Stimulated activated CD4-positive, alpha-beta T cell treated with anti-CD3 and anti-CD28 coated beads, TNF-alpha, amount 100 ng/mL, for 4 hours (primary cell): ENCODE measurements around the gene USP11.
"Not testable (repeated sequence)": the region's sequence is repeated elsewhere in the genome, so short reads cannot be mapped to it uniquely, and the experiment has no call there.

ENCODE experiments used
- DNase-seq, 3 experiments: peaks; one replicate each; pipeline ENCODE4 v3.0.0-alpha.2; 2020; ENCODE audit warnings: low read depth in 3 of 3

Gene USP11

DNA sequence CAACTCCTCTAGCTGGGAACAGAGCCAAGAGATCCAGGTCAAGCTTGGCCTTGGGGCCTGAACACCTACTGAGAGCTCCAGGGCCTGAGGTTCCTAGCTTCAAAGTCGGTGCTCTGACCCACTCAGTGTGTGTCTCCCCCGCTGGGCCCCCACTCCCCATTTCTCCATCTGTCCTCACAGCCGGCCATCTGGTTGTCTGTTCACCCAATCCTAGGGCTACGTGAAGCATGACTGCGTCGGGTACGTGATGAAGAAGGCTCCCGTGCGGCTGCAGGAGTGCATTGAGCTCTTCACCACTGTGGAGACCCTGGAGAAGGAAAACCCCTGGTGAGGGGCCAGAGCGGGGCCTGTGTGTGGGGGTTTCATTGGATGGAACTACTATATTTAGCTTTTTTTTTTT is 12.3 kb downstream of the USP11 start:
- no peak for DNase-seq

DNA sequence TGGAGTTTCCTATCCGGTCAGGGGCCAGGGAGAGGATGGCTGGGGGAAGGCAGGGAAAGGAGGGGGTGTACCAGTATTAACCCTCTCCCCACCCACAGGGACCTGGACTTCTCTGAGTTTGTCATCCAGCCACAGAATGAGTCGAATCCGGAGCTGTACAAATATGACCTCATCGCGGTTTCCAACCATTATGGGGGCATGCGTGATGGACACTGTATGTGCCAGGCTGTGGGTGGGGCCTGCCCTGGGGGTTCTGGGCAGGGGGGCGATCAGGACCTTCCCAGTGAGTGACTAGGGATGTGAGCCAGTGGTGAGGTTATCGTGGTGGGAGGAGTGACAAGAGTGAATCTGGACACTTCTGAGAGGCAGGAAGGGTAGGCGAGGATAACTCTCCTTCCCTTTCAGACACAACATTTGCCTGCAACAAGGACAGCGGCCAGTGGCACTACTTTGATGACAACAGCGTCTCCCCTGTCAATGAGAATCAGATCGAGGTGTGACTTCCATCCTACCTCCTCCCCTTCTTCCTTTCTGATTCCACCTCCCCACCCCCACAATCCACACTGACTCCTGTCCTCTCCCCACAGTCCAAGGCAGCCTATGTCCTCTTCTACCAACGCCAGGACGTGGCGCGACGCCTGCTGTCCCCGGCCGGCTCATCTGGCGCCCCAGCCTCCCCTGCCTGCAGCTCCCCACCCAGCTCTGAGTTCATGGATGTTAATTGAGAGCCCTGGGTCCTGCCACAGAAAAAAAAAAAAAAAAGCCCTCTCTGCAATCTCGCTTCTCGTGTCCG is 14.6 kb downstream of the USP11 start:
- DNase-seq, result no peak

DNA sequence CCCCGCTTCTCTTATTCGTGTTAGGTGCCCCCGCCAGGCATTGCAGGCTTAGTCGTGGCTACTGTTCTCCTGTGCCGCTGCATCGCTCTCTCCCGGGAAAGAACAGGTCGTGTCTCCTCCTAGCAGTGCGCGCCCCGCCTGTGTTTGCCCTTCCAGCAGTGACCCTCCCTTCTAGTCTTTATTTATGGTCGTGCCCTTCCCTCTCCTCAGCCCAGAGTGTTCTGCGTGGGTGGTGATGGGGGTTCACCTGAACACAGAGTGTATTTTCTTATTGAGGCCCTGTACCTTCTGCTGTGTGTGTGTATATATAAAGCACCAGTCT is 15.2 kb downstream of the USP11 start:
- no peak for DNase-seq

DNA sequence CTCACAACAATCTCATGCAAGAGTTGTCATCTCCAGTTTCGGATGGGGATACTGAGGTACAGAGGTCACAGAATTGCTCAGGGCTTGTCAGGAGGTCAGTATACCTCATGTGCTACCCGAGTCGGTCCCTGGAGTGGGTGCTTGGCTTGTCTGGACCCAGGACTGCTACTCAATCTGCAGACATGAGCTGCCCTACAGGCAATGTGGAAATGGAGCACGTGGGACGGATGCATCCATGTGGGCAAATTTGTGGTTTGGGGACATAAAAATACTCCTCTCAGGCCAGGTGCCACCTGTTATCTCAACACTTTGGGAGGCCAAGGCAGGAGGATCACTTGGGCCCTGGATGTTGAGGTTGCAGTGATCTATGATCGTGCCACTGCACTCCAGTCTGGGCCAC is 15.8 kb downstream of the USP11 start:
- DNase-seq, result no peak

DNA sequence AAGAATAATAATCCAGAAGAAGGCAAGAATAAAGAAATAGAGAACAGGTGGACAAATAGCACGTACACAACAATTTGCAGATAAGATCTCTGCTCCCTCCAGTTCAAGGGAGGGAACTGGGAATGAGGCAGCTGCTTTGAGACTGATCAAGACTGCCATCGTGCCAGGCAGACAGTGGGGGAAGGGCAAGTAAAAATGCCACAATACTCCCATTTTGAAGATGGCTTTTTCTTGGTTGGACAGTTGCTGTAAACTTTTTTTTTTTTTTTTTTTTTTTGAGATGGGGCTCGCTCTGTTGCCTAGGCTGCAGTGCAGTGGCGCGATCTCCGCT is 17.2 kb downstream of the USP11 start:
- no peak for DNase-seq

DNA sequence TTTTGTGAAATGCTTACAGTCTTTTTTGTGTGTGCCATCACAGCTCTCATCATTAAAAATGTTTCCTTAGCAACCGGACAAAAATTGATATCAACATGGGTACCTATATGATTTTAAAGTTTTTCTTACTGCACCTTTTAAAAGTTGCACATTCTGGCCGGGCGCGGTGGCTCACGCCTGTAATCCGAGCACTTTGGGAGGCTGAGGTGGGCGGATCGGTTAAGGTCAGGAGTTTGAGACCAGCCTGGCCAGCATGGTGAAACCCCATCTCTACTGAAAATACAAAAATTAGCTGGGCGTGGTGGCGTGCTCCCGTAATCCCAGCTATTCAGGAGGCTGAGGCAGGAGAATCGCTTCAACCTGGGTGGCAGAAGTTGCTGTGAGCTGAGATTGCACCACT is 24.8 kb downstream of the USP11 start:
- DNase-seq, result not testable (repeated sequence)

DNA sequence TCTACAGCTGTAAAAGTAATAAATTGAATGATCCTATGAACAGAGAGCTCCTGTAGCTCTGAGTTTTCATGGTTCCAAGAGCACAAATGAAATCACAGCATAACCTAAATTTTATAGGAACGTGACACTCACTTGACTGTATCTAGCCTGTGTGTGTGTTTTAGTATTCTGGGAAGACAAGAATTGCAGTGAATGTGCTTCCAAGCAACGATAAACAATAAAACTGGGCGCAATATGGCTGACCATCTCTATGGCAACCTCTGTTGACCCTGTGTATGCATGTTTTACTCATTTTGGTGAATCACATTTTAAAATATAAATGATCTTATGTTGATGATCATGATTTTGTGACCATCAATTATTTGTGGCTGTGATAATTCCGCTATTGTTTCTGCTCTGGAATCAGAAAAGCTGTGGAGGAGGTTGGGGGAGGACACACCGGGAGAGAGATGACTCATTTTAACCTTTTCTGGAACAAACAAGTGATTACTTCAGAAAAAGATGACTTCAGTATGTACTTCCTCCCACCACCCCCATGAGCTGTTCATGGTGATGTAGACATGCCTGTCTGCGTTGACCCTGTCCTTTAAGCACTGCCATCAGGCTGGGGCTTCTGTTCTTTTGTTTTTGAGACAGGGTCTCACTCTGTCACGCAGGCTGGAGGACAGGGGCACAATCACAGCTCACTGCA is 31.8 kb downstream of the USP11 start:
- no peak for DNase-seq

DNA sequence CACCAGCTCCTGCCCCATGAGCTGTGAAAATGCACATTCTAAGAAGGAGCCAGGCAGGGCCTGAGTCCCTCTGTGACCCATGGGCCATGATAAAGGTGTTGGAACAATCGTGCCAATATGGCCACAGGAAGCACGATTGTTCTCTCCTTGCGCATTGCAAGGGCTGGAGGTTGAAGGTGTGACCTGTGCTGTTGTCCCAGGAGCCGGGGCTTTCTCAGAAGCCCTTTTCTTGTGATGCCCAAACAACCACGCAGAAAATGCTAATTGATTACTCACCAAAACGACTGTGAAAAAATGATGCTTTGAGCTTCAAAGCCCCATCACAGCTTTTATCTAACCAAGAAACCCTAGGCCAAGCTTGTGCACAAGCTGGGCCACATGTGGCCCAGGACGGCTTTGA is 33.8 kb downstream of the USP11 start:
- no peak for DNase-seq

DNA sequence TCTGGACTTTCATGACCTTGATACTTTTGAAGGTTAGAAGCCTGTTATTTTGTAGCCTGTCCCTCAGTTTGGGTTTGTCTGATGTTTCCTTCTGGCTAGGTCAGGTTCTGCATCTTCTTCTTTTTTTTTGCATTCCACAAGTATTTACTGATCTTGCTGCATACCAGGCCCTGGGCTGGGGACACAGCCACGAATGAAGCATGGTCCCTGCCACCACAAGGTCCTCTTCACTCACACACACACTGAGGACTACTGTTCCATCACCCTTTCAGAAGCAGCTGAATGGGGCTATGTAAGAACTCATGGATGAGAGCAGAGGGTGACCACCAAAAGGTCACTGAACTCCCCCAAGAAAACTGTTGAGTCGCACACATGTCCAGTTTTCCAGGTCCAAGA is 39.2 kb downstream of the USP11 start:
- no peak for DNase-seq

DNA sequence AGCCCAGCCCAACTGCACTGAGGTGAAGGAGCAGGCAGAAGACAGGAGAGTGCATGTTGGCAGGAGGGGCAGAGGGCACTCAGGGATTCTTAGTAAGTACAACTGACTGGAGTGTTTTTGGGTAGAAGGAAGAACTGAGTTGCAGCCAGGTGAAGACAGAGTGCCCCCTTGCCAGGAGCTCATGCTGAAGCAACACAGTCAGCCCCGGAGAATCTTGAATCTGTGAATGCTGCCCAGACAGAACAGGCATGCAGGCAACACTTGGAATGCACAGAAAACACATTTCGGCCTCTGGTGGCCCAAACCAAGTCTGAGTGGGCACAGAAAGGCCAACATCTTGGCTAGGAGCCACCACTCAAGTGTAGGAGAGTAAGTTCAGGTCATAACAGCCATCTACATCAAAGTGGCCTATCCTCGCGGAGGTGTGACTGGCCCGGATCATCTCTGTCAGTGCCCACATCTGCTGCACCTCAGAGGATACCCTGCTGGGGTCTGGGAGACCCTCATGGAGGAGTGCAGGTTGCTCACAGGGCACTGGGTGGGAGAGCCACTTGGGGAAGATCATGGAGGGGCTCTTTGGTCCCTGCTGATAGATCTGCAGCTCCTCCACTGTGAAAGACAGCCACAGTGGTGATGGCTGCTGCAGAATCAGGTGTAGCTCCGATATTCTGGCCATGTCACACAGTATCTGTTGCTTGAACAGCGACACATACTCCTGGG is 40.4 kb downstream of the USP11 start:
- no peak for DNase-seq

DNA sequence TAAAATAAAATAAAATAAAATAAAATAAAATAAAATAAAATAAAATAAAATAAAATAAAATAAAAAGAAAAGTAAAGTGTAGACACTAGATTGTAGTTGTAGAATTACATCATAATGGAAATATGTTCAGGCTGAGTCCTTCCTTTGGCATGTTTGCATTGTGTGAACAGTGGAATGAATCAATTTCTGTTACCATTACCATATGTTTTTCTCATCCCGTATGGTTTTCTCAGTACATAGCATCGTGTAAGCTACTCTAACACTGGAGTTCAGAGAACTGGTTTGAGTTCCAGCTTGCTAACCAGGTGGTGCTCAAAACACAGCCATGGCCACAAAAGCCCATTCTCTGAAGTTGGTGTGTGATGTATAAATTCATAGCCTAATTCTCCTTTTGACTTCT is 45.9 kb downstream of the USP11 start:
- no peak for DNase-seq

DNA sequence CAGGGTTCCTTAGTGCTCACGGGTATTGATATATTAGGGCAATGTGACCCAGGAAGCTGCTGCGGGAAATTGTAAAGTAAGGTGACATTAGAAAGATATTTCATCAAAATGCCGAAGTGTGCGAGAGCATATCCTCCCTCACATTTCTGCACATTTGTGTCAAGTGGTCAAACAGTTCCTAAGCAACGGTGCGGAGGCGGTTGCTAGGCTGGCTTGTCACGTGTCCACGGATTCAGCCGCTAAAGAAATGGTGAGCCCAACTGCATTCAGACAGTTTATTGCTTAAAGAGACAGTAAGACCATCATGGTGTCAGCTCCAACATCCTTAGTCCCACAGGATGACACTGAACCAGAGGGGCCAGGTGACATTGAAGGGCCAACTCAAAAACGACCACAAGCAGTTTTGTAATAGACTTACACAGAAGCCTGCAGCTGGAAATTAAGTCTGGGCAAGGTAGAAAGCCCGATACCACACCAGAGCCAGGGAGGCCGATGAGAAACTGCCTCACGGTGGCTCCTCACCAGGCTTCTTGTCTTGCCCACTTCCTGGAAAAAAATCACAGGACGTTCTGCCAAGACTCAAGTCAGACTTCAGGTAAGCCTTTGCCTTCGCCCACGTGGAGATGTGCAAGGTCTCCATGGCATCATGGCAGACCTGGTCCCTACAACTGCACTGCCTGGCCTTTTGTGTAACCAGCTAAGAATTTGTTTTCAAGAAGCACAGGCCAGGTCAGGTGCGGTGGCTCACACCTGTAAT is 50.4 kb downstream of the USP11 start:
- DNase-seq, result no peak

DNA sequence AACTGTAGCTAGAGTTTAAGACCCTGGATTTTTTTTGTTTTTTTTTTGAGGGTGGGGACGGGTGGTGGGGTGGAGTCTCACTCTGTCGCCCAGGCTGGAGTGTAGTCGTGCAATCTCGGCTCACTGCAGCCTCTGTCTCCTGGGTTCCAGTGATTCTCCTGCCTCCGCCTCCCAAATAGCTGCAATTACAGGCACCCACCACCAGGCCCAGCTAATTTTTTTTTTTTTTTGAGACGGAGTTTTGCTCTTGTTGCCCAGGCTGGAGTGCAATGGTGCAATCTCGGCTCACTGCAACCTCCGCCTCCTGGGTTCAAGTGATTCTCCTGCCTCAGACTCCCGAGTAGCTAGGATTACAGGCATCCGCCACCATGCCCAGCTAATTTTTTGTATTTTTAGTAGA is 51.8 kb downstream of the USP11 start:
- DNase-seq, result not testable (repeated sequence)

DNA sequence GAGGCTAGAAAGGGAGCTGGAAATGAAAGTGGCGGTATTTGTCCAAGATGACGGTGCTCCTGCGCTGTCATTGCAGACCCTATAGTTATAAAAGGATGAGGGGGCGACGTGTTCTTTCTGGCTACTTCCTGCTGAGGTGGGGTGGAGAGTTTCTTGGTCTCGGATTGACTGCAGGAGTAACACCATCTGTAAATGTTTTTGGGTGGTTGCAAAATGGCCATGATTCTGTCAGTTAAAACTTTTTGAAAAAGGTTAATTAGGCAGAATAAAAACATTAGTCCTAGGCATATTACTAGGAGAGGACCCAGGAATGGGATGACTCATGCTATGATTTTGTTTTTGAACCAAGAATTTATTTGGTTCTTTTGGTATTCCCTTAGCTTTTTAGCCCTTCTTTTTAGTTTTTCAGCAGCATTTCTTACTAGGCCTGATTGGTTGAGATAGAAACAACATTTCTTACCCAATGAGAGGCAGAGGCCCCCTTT is 53.1 kb downstream of the USP11 start:
- no peak for DNase-seq

DNA sequence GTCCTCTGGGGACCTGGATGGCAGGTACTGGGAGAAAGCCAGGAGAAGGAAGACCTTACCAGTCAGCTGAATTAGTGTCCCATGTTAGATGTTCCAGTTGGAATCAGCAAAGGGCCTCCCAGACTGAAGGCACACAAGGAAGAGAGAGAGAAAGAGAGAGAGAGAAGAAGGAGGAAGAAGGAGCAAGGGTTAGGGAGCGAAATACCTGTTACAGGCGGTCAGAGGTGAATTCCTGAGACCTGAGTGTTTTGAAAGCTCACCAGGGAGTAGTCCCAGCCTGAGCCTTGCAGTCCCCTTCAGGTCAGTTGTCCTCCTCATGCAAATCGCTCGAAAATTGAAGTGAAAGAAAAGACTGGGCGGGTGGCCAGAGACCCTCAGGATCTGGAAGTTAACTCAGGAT is 60.3 kb downstream of the USP11 start:
- no peak for DNase-seq

DNA sequence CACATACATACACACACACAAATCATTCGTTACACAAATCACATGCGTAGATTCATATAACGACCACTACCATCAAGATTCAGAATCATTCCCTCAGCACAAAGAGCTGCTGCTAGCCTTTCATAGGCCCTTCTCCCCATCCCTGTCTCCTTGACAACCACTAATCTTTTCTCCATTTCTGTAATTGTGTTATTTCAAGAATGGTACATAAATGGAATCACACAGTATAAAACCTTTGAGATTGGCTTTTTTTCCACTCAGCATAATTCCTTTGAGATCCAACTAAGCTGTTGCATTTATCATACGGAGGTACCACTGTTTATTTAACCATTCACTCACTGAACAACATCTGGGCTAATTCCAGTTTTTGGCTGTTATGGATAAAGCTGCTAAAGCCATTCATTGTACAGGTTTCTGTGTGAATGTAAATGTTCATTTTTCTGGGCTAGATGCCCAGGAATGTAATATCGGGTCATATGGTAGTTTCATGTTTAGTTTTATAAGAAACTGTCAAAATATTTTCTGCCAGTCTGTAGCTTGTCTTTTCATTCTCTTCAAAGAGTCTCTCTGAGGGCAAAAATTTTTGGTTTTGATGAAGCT is 64.1 kb downstream of the USP11 start:
- no peak for DNase-seq

DNA sequence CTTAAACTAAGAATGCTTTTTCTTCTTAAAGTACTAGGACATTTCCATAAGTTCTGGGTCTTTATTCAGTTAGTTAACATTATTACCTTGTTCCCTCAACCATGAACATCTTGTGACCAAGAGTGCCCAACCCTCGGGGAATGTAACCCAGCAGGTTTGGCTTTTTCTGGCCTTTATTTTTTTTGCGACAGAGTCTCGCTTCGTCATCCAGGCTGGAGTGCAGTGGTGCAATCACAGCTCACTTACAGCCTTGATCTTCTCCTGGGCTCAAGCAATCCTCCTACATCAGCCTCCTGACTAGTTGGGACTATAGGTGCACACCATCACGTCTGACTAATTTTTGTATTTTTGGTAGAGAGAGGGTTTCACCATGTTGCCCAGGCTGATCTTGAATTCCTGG is 65.1 kb downstream of the USP11 start:
- DNase-seq, result no peak
